GM12878 (cell line): ENCODE data around the gene RAET1G. TPM values are rescaled to one million over a fixed set of nuclear protein-coding genes. Genes with fewer than 3 reads are reported as not detected.
A peak's percentile ranks its signal among the peaks of the same experiment; 100 is the strongest.

ENCODE experiments used
- ATAC-seq: fragments of 200-7000 bp; cut with Tn5 transposase; 3 replicates; pipeline ENCODE4 v1.9.1; 2020; ENCODE audit warnings: mild to moderate bottlenecking, moderate library complexity
- BruUV-seq: library from RNA; stranded (reverse); fragments of 400-500 nt; replicated peaks from 2 replicates; lab custom pipeline; 2021; lab: Mats Ljungman, UMichigan
- CTCF ChIA-PET: fragments of 300-600 bp; sonication (Branson Sonifier 250); formaldehyde crosslinking; extraction: SDS; loops from one replicate; lab custom pipeline; 2021; ENCODE audit warnings: inconsistent platforms; lab: Yijun Ruan, JAX
- POLR2A ChIA-PET: fragments of 350-600 bp; formaldehyde crosslinking; extraction: SDS; loops from one replicate; lab custom pipeline; 2021; ENCODE audit warnings: inconsistent platforms; lab: Charles Lee
- RAD21 ChIA-PET: fragments of 300-600 bp; sonication (Branson Sonifier 250); formaldehyde crosslinking; loops from one replicate; lab custom pipeline; 2023; ENCODE audit warnings: antibody characterized with exemption; ENCODE audit not compliant: unreplicated experiment; lab: Charles Lee
- SMC1A ChIA-PET: fragments of 300-600 bp; sonication (Branson Sonifier 250); formaldehyde crosslinking; loops from one replicate; lab custom pipeline; 2023; ENCODE audit not compliant: unreplicated experiment, uncharacterized antibody; lab: Charles Lee
- DNase-seq: peaks from one replicate; pipeline ENCODE4 v3.0.0-alpha.2; 2011; ENCODE audit warnings: low read depth, low spot score
- FAIRE-seq: peaks from 3 replicates; lab custom pipeline; 2011; peaks lifted over from hg19 to GRCh38; lab: Jason Lieb, UNC
- H2AFZ ChIP-seq: 2 replicates; pipeline ENCODE4 v1.6.0; 2011; ENCODE audit warnings: low read depth, low read length, control low read depth; ENCODE audit not compliant: control insufficient read depth
- H3K27ac ChIP-seq: 2 replicates; pipeline ENCODE4 v1.5.1; 2011; ENCODE audit warnings: control low read depth; ENCODE audit not compliant: control insufficient read depth, insufficient read depth
- H3K27me3 ChIP-seq, 2 experiments: replicated peaks in 1 of 2; 2 replicates each; pipeline versions ENCODE4 v1.6.0 to v1.6.1; 2011; ENCODE audit warnings: low read length in 1 of 2; ENCODE audit not compliant: control insufficient read depth in 2 of 2, insufficient read depth in 2 of 2
- H3K36me3 ChIP-seq, 2 experiments: 2 replicates each; pipeline ENCODE4 v1.5.1; 2011; ENCODE audit warnings: low read length in 1 of 2; ENCODE audit not compliant: control insufficient read depth in 2 of 2, insufficient read depth in 2 of 2
- H3K4me1 ChIP-seq: 2 replicates; pipeline ENCODE4 v1.6.1; 2011; ENCODE audit warnings: mild to moderate bottlenecking, low read length, moderate library complexity, mixed read lengths; ENCODE audit not compliant: control insufficient read depth, insufficient read depth
- H3K4me2 ChIP-seq: 2 replicates; pipeline ENCODE4 v1.6.0; 2011; ENCODE audit warnings: control low read depth; ENCODE audit not compliant: control insufficient read depth, insufficient read depth
- H3K4me3 ChIP-seq: fragments of 200-600 bp; sonication (generic); 2 replicates; pipeline ENCODE4 v1.5.1; 2016
- H3K79me2 ChIP-seq: 2 replicates; pipeline ENCODE4 v1.6.0; 2011; ENCODE audit warnings: low read length; ENCODE audit not compliant: control insufficient read depth, insufficient read depth
- H3K9ac ChIP-seq: 2 replicates; pipeline ENCODE4 v1.8.0; 2011; ENCODE audit warnings: low read length, control low read depth, mixed read lengths; ENCODE audit not compliant: control insufficient read depth, insufficient read depth
- H3K9me3 ChIP-seq: replicated peaks from 3 replicates; pipeline ENCODE4 v1.5.1; 2011; ENCODE audit warnings: mild to moderate bottlenecking, low read length; ENCODE audit not compliant: control insufficient read depth, insufficient read depth
- H4K20me1 ChIP-seq: 2 replicates; pipeline ENCODE4 v1.6.0; 2011; ENCODE audit not compliant: control insufficient read depth, insufficient read depth
- BCL11A ChIP-seq: IDR thresholded peaks from 2 replicates; pipeline ENCODE4 v1.6.1; 2011; ENCODE audit warnings: low read depth, low read length
- BRCA1 ChIP-seq: IDR thresholded peaks from 2 replicates; pipeline ENCODE4 v1.6.1; 2011; ENCODE audit warnings: low read depth, low read length, improper control_type of control experiment
- ETV6 ChIP-seq, 2 experiments: fragments of 450-650 bp in 1 of 2; IDR thresholded peaks in 1 of 2; conservative IDR thresholded peaks in 1 of 2; 2 replicates each; pipeline ENCODE4 v1.6.1; 2014; ENCODE audit warnings: antibody characterized with exemption in 1 of 2, borderline replicate concordance in 1 of 2, low read depth in 1 of 2, mild to moderate bottlenecking in 1 of 2, moderate library complexity in 1 of 2
- FOXK2 ChIP-seq: fragments of 450-650 bp; IDR thresholded peaks from 2 replicates; pipeline ENCODE4 v1.6.1; 2017; ENCODE audit warnings: mild to moderate bottlenecking, moderate library complexity
- GABPA ChIP-seq: IDR thresholded peaks from 2 replicates; pipeline ENCODE4 v1.6.1; 2014; ENCODE audit warnings: antibody characterized with exemption, low read depth, mild to moderate bottlenecking, inconsistent platforms
- IRF4 ChIP-seq: IDR thresholded peaks from 2 replicates; pipeline ENCODE4 v1.6.1; 2011; ENCODE audit warnings: low read depth, low read length
- MTA3 ChIP-seq: IDR thresholded peaks from 2 replicates; pipeline ENCODE4 v1.6.1; 2012; ENCODE audit warnings: low read length, inconsistent platforms, borderline replicate concordance
- NBN ChIP-seq: fragments of 450-650 bp; IDR thresholded peaks from 2 replicates; pipeline ENCODE4 v1.6.1; 2016
- NR2C1 ChIP-seq: fragments of 450-650 bp; IDR thresholded peaks from 2 replicates; pipeline ENCODE4 v1.6.1; 2017; ENCODE audit warnings: antibody characterized with exemption, mild to moderate bottlenecking, moderate library complexity
- PAX5 ChIP-seq: IDR thresholded peaks from 2 replicates; pipeline ENCODE4 v1.6.1; 2011; ENCODE audit warnings: low read depth, low read length, borderline replicate concordance
- SMAD5 ChIP-seq: IDR thresholded peaks from 2 replicates; pipeline ENCODE4 v1.6.1; 2016; ENCODE audit warnings: antibody characterized with exemption, low read depth
- SMC3 ChIP-seq: IDR thresholded peaks from 2 replicates; pipeline ENCODE4 v1.6.1; 2011; ENCODE audit warnings: low read length, improper control_type of control experiment, borderline replicate concordance
- YY1 ChIP-seq: IDR thresholded peaks from 2 replicates; pipeline ENCODE4 v1.6.1; 2011; ENCODE audit warnings: low read depth, mild to moderate bottlenecking, low read length
- ZNF384 ChIP-seq: IDR thresholded peaks from 2 replicates; pipeline ENCODE4 v1.6.1; 2012; ENCODE audit warnings: low read depth, mild to moderate bottlenecking, low read length, improper control_type of control experiment, borderline replicate concordance
- ZNF622 ChIP-seq: fragments of 450-650 bp; IDR thresholded peaks from 2 replicates; pipeline ENCODE4 v1.6.1; 2017; ENCODE audit warnings: mild to moderate bottlenecking, inconsistent platforms
- WGBS: methylation state at CpG from one replicate; pipeline ENCODE4 v1.1.6; 2016; ENCODE audit warnings: low lambda C conversion rate; ENCODE audit not compliant: insufficient replicate concordance, insufficient coverage; ENCODE audit errors: missing lambda C conversion rate; 5-methylcytosine and 5-hydroxymethylcytosine counted together
- in situ Hi-C: fragments of 300-500 bp; cut with MboI; formaldehyde crosslinking; loops from 9 replicates; pipeline ENCODE4 v1.14.3; 2018; ENCODE audit warnings: mixed read lengths
- intact Hi-C: fragments of 100-400 bp; cut with micrococcal nuclease; formaldehyde crosslinking; loops from one replicate; pipeline ENCODE4 v1.14.2; 2022; ENCODE audit not compliant: unreplicated experiment
- polyA plus RNA-seq, 11 experiments: library from polyadenylated mRNA; depleted of rRNA in 4 of 11; unstranded in 6 of 11; stranded (reverse) in 5 of 11; fragments of >200 nt; fragmentation: Nextera tagmentation in 4 of 11; fragmentation: Illumina TruSeq in 1 of 11; extraction: Ambion mirVana in 4 of 11; extraction: Trizol in 1 of 11; gene quantifications; 1 replicate in 1 of 11; 2 replicates in 10 of 11; pipeline versions ENCODE4 v1.2.1 to v1.2.3, GENCODE V29; 2011 to 2016; ENCODE audit warnings: inconsistent platforms in 2 of 11, missing spikeins in 2 of 11, low read depth in 1 of 11
- total RNA-seq, 4 experiments: library from RNA; depleted of rRNA in 3 of 4; stranded (reverse); fragments of >200 nt in 3 of 4; fragmentation: Illumina TruSeq in 1 of 4; extraction: Trizol in 1 of 4; gene quantifications; 2 replicates each; pipeline versions ENCODE4 v1.2.1 to v1.2.3, GENCODE V29; 2013 to 2021
- TF ChIP-seq, protein P1 (sequence below): IDR thresholded peaks from 2 replicates; pipeline ENCODE4 v1.6.1; 2012; ENCODE audit warnings: low read depth, low read length, improper control_type of control experiment
- TF ChIP-seq, protein P2 (sequence below): fragments of 450-650 bp; IDR thresholded peaks from 2 replicates; pipeline ENCODE4 v1.6.1; 2017; ENCODE audit warnings: mild to moderate bottlenecking, moderate library complexity
- TF ChIP-seq, protein P3 (sequence below): IDR thresholded peaks from 2 replicates; pipeline ENCODE4 v1.6.1; 2011; ENCODE audit warnings: borderline replicate concordance, low read depth, mild to moderate bottlenecking, moderate library complexity, mixed read lengths, low read length; ENCODE audit not compliant: insufficient read depth; ENCODE audit errors: extremely low read length

Gene RAET1G
- total and polyA plus RNA-seq, 10 of the 15 experiments (the other 5 are each of a cell fraction or from before 2014, with no cell fraction given): not detected

DNA sequence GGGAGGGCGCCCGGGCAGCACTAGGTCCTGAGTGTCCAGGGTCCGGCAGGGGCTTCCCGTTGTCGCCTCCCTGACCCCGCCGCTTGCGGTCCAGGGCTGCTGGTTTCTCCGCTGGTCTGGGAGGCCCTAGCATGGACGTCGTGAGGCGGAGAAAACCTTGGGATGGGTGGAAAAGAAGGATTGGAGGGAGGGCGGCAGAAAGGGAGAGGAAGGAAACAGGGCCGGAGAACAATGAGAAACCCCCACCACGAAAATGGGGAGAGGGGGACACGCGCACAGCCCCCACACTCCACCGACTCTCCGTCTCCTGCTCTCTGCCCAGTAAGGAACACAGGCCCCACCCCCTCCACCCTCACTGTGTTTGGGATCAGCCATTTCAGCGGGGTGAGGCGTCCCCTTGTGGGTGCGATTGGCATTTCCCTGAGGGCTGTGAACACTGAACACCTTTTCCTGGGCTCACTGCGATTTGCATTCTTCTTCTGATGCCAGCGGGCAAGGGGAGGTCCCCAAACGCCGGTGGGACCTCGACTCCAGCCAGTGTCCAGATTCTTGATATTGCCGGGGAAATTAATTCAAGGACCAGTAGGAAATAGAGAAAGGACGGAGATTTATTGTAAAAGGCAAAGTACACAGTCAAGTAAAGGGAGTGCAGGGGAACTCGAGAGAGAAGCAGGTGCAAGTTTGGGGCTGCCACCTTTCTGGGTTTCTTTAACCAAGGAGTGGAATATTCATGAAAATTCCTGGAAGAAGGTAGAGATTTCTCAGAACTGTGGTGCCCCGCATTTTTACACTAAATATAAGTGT lies 3.3 kb upstream of the RAET1G start:
- 2% methylated on average over 30 of the region's 31 CpGs for WGBS
- no peak for DNase-seq
- FAIRE-seq: no peak
- TF ChIP-seq SMAD5: no peak
- peak; percentile 60; the same call in 1 of the 2 replicates for TF ChIP-seq SMC3
- TF ChIP-seq, protein P1, sequence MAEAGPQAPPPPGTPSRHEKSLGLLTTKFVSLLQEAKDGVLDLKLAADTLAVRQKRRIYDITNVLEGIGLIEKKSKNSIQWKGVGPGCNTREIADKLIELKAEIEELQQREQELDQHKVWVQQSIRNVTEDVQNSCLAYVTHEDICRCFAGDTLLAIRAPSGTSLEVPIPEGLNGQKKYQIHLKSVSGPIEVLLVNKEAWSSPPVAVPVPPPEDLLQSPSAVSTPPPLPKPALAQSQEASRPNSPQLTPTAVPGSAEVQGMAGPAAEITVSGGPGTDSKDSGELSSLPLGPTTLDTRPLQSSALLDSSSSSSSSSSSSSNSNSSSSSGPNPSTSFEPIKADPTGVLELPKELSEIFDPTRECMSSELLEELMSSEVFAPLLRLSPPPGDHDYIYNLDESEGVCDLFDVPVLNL: no peak
- TF ChIP-seq ZNF622: no peak
- no peak for TF ChIP-seq MTA3
- no peak for TF ChIP-seq GABPA
- TF ChIP-seq, protein P2, sequence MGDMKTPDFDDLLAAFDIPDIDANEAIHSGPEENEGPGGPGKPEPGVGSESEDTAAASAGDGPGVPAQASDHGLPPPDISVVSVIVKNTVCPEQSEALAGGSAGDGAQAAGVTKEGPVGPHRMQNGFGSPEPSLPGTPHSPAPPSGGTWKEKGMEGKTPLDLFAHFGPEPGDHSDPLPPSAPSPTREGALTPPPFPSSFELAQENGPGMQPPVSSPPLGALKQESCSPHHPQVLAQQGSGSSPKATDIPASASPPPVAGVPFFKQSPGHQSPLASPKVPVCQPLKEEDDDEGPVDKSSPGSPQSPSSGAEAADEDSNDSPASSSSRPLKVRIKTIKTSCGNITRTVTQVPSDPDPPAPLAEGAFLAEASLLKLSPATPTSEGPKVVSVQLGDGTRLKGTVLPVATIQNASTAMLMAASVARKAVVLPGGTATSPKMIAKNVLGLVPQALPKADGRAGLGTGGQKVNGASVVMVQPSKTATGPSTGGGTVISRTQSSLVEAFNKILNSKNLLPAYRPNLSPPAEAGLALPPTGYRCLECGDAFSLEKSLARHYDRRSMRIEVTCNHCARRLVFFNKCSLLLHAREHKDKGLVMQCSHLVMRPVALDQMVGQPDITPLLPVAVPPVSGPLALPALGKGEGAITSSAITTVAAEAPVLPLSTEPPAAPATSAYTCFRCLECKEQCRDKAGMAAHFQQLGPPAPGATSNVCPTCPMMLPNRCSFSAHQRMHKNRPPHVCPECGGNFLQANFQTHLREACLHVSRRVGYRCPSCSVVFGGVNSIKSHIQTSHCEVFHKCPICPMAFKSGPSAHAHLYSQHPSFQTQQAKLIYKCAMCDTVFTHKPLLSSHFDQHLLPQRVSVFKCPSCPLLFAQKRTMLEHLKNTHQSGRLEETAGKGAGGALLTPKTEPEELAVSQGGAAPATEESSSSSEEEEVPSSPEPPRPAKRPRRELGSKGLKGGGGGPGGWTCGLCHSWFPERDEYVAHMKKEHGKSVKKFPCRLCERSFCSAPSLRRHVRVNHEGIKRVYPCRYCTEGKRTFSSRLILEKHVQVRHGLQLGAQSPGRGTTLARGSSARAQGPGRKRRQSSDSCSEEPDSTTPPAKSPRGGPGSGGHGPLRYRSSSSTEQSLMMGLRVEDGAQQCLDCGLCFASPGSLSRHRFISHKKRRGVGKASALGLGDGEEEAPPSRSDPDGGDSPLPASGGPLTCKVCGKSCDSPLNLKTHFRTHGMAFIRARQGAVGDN: no peak
- no peak for TF ChIP-seq NBN
- TF ChIP-seq BCL11A: no peak
- no peak for TF ChIP-seq BRCA1
- TF ChIP-seq, protein P3, sequence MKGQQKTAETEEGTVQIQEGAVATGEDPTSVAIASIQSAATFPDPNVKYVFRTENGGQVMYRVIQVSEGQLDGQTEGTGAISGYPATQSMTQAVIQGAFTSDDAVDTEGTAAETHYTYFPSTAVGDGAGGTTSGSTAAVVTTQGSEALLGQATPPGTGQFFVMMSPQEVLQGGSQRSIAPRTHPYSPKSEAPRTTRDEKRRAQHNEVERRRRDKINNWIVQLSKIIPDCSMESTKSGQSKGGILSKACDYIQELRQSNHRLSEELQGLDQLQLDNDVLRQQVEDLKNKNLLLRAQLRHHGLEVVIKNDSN: no peak
- TF ChIP-seq IRF4: no peak
- TF ChIP-seq ZNF384: no peak
- TF ChIP-seq FOXK2: no peak
- TF ChIP-seq YY1: peak; percentile 66
- TF ChIP-seq PAX5: no peak
- no peak for TF ChIP-seq NR2C1
- TF ChIP-seq ETV6 (conservative IDR thresholded peaks at IDR 0.05 in 1 of 2, IDR thresholded peaks at IDR 0.05 in 1 of 2; ENCODE audit: borderline replicate concordance in 1 of 2, low read depth in 1 of 2): no peak

More for the DNA sequence above, 3.3 kb upstream of the RAET1G start:
- Histone ChIP-seq H3K4me2 (no peak overlapping the region), H4K20me1 (no peaks in the 10 kb centered on the region; the same call in 1 of the 2 replicates), H3K79me2 (no peaks in the 10 kb centered on the region), H3K36me3 (no peaks in the 10 kb centered on the region), H3K27me3 (peaks cover 8 to 17% of the 10 kb centered on the region in 2 experiments), H2AFZ (no peak overlapping the region), H3K9me3 (no peaks in the 10 kb centered on the region; the same call in 2 of the 3 replicates), H3K4me1 (no peaks in the 10 kb centered on the region), H3K4me3 (no peak overlapping the region), H3K27ac (no peak overlapping the region), H3K9ac (no peak overlapping the region)
- intact Hi-C loops (loop anchor here (1.0 kb wide), 1 partner anchor 92 kb away; no protein-coding TSS in a partner anchor), in situ Hi-C loops (loop anchor here (5.0 kb wide), 1 partner anchor 94 kb away; no protein-coding TSS in a partner anchor)
- CTCF ChIA-PET: interaction anchor here (1.4 kb wide), 1 partner anchor 91 kb away, joined by 6 read pairs; no protein-coding TSS in a partner anchor
- SMC1A ChIA-PET: no interaction called here
- RAD21 ChIA-PET: no interaction called here
- POLR2A ChIA-PET: no interaction called here
- no TSS peak for BruUV-seq
- peak; percentile 97 for ATAC-seq
